GM18505 (cell line): Measurements from ENCODE around the gene NFASC.

Source experiments
- ATAC-seq: cut with Tn5 transposase; IDR thresholded peaks from one replicate; pipeline ENCODE4 v1.9.1; 2021; ENCODE audit not compliant: unreplicated experiment
- POLR2A ChIP-seq: IDR thresholded peaks from 4 replicates; pipeline ENCODE4 v1.6.1; 2011; ENCODE audit warnings: borderline replicate concordance; ENCODE audit not compliant: insufficient read depth, insufficient read length; ENCODE audit errors: extremely low read depth

NFASC gene

DNA sequence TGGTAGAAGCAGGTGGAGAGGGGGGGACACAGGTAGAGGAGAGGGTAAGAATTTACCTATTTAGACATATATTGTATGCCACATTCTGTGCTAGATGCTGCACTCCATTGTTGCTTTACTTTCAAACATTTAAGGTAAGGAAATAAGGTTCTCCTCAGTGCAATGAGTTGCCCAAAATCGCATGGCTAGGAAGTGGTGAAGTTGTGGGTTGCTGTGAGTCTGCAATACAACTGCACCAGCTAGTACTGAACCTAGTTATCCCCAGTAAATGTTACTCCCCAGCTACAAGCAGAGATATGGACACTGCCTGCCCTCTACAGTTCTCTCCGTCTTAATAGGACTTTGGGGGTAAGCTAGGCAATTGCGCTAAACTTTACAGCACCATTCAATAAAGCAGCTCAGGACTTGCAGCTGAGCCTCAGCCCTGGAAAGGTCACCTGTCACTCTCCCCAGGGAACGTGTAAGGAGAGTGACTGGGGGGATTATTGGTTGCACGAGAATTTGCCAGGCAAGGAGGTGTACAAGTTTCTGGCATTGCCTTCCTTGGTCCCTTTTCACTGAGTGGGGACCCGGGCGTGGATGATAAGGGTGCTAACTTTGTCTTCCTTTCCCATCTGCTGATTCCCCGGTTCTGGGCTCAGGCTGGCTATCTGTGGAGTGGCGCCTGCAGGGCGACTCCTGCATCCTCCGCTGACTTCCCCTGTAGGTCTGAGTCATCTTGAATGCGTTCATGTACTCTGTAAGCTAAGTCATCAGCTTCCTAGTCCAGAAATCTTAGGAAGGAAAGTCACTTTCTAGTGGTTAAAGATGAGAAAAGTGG is 101.1 kb downstream of the NFASC start:
- ATAC-seq: no peak
- TF ChIP-seq POLR2A: no peak

DNA sequence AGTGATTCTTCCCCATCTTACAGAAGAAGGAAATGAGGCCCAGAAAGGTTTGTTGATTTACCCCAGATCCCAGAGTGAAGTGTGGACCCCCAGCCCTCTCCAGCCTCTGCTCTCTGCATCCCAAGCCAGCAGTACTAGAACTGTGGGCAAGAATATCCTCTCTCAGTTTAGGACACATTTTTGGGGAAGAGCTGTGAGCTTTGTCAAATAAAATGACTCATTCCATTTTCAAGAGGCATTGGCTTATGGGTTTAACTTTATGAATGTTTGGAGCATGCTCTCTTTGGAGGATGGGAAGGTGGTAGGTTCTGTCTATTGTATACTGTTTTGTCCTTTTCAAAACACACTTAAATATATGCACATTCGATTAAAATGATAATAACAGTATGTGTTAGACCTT is 101.8 kb downstream of the NFASC start:
- no peak for ATAC-seq
- TF ChIP-seq POLR2A: no peak

- no peak for TF ChIP-seq POLR2A
- no peak for ATAC-seq
These were observed 102.8 kb downstream of the NFASC start for GRCh38 chr1:204973449-204973848.

DNA sequence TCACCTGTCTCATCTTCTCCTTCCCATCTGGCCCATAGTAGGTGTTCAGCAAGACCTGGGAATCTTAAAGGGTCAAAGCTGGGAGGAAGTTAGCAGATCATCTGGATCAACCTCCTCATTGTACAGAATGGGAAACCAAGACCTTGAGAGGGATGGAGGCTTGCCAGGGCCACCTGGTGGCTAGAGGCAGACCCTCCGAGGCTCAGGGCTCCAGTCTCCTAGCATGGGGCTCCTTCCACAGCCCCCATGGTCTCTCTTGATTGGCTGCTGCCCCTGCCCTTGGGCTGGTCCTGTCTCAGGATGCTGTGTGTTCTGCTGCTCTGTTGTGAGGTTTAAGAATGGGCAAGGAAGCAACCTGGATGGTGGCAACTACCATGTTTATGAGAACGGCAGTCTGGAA is 103.7 kb downstream of the NFASC start:
- ATAC-seq: no peak
- no peak for TF ChIP-seq POLR2A

- no peak for ATAC-seq
- TF ChIP-seq POLR2A: no peak
These were observed 104.4 kb downstream of the NFASC start for GRCh38 chr1:204975021-204975420.

- ATAC-seq: no peak
- TF ChIP-seq POLR2A: no peak
These were observed 105.0 kb downstream of the NFASC start for GRCh38 chr1:204975568-204976235.

GRCh38 chr1:204976646-204977045 is 106.0 kb downstream of the NFASC start:
- no peak for TF ChIP-seq POLR2A
- no peak for ATAC-seq

DNA sequence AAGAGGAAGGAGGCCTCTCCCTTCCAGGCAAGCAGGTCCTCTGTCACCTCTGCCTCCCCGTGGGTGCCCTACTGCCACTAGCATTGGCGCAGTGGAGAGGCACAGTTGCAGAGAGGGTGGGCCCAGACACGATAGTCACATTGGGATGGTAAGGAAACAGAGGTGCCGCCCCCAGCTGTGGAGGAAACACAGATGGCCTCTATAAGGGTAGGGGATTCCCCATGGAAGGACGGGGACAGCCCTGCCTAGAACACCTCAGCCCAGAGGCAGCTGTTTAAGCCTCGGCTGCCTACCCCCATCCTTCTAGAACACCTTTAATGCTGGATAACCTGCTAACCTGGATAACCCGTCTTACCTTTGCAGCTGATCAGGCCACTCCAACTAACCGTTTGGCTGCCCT is 106.7 kb downstream of the NFASC start:
- ATAC-seq: no peak

DNA sequence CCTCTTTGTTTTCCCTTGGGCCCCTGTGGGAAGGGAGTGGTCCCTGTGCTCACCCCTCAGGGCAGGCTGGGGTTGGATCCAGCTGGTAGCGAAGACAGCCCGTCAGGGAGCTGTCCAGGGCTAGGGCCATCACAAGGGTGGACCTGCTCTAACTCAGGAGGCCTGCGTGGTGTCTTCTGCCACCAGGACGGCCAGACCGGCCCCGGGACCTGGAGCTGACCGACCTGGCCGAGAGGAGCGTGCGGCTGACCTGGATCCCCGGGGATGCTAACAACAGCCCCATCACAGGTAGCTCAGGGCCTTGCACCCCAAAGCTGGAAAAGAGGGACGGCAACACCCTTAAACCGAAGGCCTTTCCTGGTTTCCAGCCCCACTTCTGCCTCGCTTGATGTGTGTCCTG is 108.1 kb downstream of the NFASC start:
- TF ChIP-seq POLR2A: no peak
- no peak for ATAC-seq

More for the DNA sequence above, 106.7 kb downstream of the NFASC start:
- TF ChIP-seq POLR2A: no peak

GRCh38 chr1:204979306-204979705 is 108.6 kb downstream of the NFASC start:
- no peak for TF ChIP-seq POLR2A
- no peak for ATAC-seq

DNA sequence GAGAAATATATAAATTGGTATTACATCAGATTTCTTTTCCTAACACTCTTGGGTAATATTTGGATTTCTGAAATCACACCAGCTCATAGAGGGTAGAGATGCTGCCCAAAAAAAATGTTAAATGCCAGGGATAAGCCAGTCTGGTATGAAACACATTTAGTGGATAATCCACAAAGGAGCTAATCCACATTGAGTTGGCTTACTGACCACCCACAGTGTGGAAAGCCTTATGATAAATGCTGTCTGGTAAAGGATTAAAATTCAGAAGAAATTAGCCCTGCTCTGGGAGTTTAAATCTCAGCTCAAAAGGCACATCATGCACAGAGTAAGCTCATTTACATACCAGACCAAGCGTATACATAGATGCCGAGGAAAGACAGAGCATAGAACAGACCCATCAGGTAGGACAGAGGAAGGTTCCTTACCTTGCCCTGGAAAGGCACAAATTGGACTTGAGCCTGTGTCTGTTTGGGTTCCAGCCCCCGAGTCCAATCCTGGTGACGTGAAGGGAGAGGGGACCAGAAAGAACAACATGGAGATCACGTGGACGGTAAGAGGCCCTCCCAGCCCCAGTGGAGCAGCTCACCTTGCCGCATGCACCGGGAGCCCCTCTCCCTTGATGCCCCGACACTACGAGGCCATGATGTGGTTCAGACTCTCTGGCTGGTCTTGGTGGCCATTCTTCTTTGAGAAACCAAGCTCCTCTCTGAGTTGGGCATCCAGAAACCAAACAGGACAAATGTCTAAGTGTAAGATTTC is 109.4 kb downstream of the NFASC start:
- ATAC-seq: no peak

GRCh38 chr1:204980840-204981405 is 110.3 kb downstream of the NFASC start:
- no peak for ATAC-seq
- no peak for TF ChIP-seq POLR2A

More for the DNA sequence above, 109.4 kb downstream of the NFASC start:
- TF ChIP-seq POLR2A: no peak

DNA sequence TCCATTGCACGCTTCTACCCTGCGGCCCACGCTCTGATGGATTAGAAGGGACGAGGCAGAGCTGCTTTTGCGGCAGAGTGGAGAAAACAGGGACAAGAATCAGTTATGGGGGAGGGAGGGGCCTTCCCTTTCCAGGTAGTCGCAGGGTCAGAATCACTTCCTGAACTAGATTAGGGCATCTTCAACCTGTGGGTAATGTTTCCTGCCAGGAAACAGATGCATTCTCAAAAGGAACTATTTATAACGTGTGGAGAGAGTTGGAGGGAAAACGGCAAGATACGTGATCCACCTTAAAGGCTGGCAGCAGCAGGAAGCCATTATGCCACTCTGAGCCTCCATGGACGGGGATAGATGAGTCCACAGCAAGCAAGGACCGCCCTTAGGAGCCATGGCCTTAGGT is 112.5 kb downstream of the NFASC start:
- no peak for ATAC-seq
- no peak for TF ChIP-seq POLR2A
